ENCODE data around the gene NBAS.

Gene NBAS

DNA sequence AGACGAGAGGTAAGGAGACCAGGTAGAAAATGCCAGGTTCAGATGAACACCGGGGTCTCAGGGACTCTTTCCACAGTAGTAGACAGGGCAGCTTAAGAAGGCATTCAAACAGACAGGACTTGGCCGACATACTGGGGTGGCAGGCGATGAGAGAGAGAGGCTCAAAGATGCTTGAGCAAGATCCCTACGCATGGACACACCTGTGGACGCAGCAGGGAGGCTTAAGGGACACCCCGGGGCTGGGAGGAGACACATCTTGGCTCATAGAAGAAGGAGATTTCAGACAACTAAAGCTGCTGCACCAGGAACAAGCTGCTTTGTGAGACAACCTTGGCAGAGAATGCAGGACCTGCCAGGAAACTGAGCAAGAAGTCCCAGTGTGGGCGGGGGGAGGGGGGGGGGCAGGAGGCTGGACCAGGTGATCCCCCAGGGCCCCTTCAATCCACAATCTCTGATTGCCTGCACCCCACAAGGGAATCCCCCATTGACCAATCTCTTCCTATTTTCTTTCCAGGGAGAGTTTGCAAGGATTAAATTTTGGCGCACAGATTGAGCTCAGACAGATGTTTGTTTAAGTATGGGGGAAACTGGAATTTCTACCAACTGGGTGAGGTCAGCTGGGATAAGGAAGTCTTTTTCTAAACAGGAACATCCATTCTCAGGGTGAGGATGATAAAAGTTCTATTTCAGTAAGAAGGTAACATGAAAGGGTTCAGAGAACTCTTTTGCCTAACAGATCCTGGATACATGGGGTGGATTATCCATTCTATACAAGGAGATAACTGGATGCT lies 400.7 kb downstream of the NBAS start:
- TF ChIP-seq POLR2A (IDR thresholded peaks at IDR 0.05; ENCODE audit: low read depth, low read length) (no peak), POLR2AphosphoS5 (IDR thresholded peaks at IDR 0.05; ENCODE audit: low read depth, low read length) (no peak), TAF1 (IDR thresholded peaks at IDR 0.05; ENCODE audit: borderline replicate concordance, low read depth, low read length) (no peak)
- no peak for DNase-seq (ENCODE audit: insufficient read length)
- FAIRE-seq = no peak

DNA sequence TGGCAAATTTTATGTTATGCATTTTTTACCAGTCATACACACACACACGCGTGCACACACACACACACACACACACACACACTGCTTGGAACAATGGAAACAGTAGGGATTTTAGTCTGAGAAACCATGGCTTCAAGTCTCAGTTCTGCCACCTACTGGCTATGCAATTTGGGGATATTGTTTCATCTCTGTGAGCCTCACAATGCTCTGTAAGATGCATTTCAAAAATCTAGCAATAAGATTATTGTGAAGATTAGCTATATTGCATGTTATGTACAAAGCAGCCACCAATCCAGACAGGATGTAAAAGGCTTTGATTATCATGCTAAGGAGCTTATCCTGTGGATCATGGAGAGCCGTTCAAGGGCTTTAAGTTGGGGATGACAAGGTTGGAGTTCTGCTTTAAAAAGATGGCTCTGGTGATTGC lies 401.4 kb downstream of the NBAS start:
- no peak for DNase-seq (ENCODE audit: insufficient read length)
- FAIRE-seq = peak; percentile 66

DNA sequence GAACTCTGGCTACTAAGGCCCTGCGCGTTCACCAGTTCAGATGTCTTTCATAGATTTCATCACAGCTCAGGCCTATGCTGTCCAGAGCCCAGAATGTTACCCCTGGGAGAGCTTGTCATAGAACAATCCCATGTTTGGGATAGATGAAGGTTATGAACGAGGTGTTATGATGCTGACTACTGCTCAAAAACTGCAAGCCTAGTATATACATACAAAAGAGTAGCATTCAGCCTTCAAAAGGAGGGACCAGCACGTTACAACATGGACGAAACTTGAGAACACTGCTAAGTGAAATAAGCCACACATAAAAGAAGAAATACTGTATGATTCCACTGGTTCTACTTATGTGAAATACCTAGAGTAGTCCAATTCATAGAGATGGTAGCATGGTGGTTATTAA lies 401.9 kb downstream of the NBAS start:
- no peak for DNase-seq (ENCODE audit: insufficient read length)
- no peak for TF ChIP-seq POLR2AphosphoS5 (IDR thresholded peaks at IDR 0.05; ENCODE audit: low read depth, low read length)
- no peak for TF ChIP-seq TAF1 (IDR thresholded peaks at IDR 0.05; ENCODE audit: borderline replicate concordance, low read depth, low read length)
- TF ChIP-seq POLR2A (IDR thresholded peaks at IDR 0.05; ENCODE audit: low read depth, low read length) = no peak
- no peak for FAIRE-seq

More for the DNA sequence above, 401.4 kb downstream of the NBAS start:
- no peak for TF ChIP-seq POLR2A (IDR thresholded peaks at IDR 0.05; ENCODE audit: low read depth, low read length)
- TF ChIP-seq POLR2AphosphoS5 (IDR thresholded peaks at IDR 0.05; ENCODE audit: low read depth, low read length) = no peak
- no peak for TF ChIP-seq TAF1 (IDR thresholded peaks at IDR 0.05; ENCODE audit: borderline replicate concordance, low read depth, low read length)

DNA sequence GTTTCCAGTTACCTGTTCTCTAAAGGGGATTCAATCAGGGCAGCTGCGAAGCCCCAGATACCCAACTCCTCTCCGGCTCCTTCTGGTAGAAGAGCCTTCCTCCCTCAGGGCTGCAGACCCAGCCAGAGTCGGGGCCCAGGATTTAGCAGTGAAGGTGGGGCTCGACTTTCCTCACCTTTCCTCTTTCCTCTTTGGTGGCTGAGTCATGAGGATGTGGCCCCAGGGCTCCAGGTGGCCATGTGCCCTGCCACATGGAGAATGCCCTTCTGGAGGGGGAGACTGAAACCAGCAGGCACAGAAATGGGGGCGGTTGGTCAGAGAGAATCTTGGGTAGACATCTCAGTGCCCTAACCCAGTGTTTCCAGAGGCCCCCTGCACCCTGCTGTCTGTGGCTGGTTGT lies 402.6 kb downstream of the NBAS start:
- no peak for DNase-seq (ENCODE audit: insufficient read length)
- TF ChIP-seq POLR2AphosphoS5 (IDR thresholded peaks at IDR 0.05; ENCODE audit: low read depth, low read length) (no peak), TAF1 (IDR thresholded peaks at IDR 0.05; ENCODE audit: borderline replicate concordance, low read depth, low read length) (no peak), POLR2A (IDR thresholded peaks at IDR 0.05; ENCODE audit: low read depth, low read length) (no peak)
- no peak for FAIRE-seq

DNA sequence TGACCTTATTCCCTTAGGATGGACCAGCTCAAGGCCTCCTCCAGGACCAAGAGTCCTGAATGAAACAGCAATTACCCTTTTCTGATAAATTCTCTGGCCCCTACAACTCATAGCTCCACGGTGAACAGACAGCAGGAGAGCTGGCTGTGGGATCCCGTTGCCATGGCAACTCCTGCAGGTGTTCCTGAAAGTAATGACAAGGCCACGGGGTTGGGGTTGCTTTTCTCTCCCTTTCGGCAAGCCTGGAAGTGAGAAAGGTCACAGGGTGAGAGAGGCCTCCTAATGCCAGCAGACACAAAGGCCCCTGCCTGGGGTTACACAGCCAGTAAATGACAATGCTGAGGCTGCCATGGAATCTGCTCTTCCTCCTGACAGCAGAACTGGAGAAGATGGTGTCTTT lies 403.0 kb downstream of the NBAS start:
- TF ChIP-seq POLR2A (IDR thresholded peaks at IDR 0.05; ENCODE audit: low read depth, low read length) = no peak
- TF ChIP-seq POLR2AphosphoS5 (IDR thresholded peaks at IDR 0.05; ENCODE audit: low read depth, low read length) = no peak
- TF ChIP-seq TAF1 (IDR thresholded peaks at IDR 0.05; ENCODE audit: borderline replicate concordance, low read depth, low read length) = no peak
- DNase-seq (ENCODE audit: insufficient read length) = no peak
- FAIRE-seq = no peak

DNA sequence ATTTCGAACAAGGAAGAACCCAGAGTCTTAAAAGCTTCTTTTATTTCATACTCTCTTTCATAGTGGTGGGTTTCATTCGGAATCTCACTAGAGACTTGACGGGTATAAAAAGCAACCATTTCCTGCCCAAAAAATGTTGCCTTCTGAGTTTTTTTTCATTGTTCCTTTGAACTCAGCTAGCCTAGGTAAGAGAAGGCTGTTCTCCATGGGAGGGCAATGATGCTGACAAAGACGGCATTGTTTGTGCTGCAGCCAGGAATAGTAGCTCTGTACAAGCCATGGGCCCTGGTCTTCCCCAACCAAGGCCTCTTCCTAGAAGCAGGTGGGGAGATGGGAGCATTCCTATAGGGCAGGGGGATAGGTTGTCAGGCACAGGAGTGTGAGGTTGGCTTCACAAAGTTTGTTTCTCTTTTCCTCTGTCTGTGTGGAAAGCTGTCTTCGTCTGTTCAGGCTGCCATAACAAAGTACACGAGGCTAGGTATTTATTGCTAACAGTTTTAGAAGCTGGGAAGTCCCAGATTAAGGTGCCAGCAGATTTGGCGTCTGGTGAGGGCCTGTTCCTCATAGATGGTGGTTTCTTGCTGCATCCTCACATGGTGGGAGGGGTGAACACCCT lies 405.1 kb downstream of the NBAS start:
- DNase-seq (ENCODE audit: insufficient read length) (no peak), FAIRE-seq (no peak)

DNA sequence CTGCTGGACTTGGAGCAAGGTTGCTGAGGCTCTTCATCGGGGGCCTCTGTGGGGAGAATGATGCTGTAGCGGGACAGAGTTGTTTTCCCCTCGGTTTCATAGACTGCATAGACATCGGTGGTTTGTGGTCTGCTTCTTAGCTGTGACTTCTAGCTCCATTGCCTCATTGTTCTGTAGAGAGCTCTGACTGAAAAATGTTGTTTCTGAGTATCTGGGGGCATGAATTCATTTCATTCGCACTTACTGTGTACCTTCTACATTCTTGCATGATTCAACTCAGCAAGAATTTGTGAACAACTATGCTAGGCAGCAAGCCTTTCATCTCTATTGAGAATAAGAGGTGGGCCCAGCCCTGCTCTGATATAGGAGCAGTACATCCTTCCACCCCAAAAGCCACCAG lies 406.8 kb downstream of the NBAS start:
- no peak for TF ChIP-seq TAF1 (IDR thresholded peaks at IDR 0.05; ENCODE audit: borderline replicate concordance, low read depth, low read length)
- DNase-seq (ENCODE audit: insufficient read length) = no peak
- FAIRE-seq = no peak

More for the DNA sequence above, 405.1 kb downstream of the NBAS start:
- TF ChIP-seq POLR2A (IDR thresholded peaks at IDR 0.05; ENCODE audit: low read depth, low read length) (no peak), POLR2AphosphoS5 (IDR thresholded peaks at IDR 0.05; ENCODE audit: low read depth, low read length) (no peak), TAF1 (IDR thresholded peaks at IDR 0.05; ENCODE audit: borderline replicate concordance, low read depth, low read length) (no peak)

DNA sequence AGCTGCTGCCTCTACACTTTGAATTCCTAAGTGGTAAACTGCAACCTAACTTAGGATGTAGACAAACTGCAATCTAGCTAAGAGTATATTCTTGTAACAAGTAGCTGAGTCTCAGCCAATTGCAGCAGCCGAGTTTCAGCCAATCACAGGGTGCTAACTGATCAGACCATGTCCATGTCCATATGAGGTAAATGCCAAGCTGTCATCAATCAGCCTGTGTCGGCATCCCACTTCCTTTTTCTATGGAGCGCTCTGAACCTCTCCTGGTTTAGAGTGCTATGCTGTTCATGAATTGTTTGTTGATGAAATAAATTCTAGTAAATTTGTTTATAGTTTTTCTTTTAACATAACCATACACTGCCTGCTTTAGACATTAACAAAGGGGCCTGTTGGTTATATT lies 408.8 kb downstream of the NBAS start:
- TF ChIP-seq POLR2A (IDR thresholded peaks at IDR 0.05; ENCODE audit: low read depth, low read length) = no peak
- FAIRE-seq (no peak), DNase-seq (ENCODE audit: insufficient read length) (no peak)

DNA sequence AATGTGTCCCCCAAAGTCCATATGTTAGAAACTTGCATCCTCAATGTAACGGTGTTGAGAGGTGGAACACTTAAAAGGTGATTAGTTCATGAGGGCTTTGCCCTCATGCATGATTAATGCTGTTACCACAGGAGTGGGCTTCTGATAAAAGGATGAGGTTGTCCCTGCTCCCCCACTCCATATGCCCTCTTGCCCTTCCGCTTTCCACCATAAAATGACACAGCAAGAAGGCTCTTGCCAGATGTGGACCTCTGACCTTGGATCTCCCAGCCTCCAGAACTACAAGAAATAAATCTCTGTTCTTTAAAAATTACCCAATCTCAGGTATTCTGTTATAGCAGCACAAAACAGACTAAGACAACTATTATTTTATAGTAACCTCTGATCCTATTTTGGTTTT lies 412.1 kb downstream of the NBAS start:
- no peak for FAIRE-seq
- DNase-seq (ENCODE audit: insufficient read length) = no peak
- TF ChIP-seq POLR2A (IDR thresholded peaks at IDR 0.05; ENCODE audit: low read depth, low read length) = no peak
- TF ChIP-seq POLR2AphosphoS5 (IDR thresholded peaks at IDR 0.05; ENCODE audit: low read depth, low read length) = no peak
- no peak for TF ChIP-seq TAF1 (IDR thresholded peaks at IDR 0.05; ENCODE audit: borderline replicate concordance, low read depth, low read length)

DNA sequence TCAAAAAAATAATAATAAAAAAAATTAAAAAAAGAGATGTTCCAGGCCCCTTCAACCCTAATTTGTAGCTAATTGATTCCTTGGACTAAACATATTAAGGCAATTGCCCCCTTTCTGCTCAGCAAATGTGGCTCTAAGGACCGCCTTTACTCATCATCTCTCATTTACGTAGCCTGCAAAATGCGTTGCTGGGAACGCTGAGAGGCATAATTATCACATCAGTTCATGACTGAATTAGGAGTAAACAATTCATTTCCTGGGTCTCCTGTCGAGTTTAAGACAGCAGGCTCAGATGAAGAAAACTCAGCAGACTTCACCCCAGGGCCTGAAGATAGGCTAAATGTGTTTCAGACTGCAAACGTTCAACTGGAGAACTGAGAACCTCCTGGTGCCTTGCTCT lies 413.5 kb downstream of the NBAS start:
- DNase-seq (ENCODE audit: insufficient read length) (no peak), FAIRE-seq (no peak)
- no peak for TF ChIP-seq TAF1 (IDR thresholded peaks at IDR 0.05; ENCODE audit: borderline replicate concordance, low read depth, low read length)
- TF ChIP-seq POLR2AphosphoS5 (IDR thresholded peaks at IDR 0.05; ENCODE audit: low read depth, low read length) = no peak
- TF ChIP-seq POLR2A (IDR thresholded peaks at IDR 0.05; ENCODE audit: low read depth, low read length) = no peak

DNA sequence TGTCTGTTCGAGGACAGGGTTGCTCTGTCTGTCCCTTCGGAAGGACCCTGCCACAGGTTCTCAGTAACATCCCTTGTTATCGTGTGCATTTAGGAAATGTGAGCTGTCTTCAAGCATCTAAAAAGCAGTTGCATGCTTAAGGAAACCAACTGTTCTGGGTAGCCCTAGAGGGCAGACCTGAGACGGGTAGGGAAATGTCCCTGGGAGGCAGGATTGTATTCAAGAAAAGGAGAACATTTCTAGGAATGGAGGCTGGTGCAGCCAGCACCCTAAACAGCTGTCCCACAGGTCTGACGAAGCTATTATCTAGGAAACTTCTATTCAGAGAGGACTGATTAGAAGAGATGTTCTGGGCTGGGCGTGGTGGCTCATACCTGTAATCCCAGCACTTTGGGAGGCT lies 414.2 kb downstream of the NBAS start:
- FAIRE-seq (no peak), DNase-seq (ENCODE audit: insufficient read length) (no peak)
- TF ChIP-seq POLR2A (IDR thresholded peaks at IDR 0.05; ENCODE audit: low read depth, low read length) (no peak), POLR2AphosphoS5 (IDR thresholded peaks at IDR 0.05; ENCODE audit: low read depth, low read length) (no peak), TAF1 (IDR thresholded peaks at IDR 0.05; ENCODE audit: borderline replicate concordance, low read depth, low read length) (no peak)

DNA sequence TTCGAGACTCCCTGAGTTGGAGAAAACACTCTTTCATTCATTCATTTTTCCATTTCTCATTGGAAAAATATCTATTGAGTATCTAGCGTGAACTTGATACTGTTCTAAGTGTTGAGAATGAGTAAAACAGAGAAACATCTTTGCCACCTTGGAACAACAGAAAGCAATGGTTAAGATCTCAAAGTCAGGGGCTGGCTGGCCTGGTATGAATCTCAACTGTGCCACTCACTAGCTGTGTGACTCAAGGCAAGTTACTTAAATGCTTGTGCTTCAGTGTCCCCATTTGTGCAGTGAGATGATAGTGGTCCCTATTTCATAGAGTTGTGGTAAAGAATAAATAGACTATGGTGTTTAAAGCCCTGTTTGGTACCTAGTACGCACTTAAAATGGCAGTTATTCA lies 415.2 kb downstream of the NBAS start:
- no peak for TF ChIP-seq POLR2A (IDR thresholded peaks at IDR 0.05; ENCODE audit: low read depth, low read length)
- no peak for TF ChIP-seq TAF1 (IDR thresholded peaks at IDR 0.05; ENCODE audit: borderline replicate concordance, low read depth, low read length)
- TF ChIP-seq POLR2AphosphoS5 (IDR thresholded peaks at IDR 0.05; ENCODE audit: low read depth, low read length) = no peak
- no peak for DNase-seq (ENCODE audit: insufficient read length)
- FAIRE-seq = no peak

Data from GM12892 (cell line).